Activated naive CD8-positive, alpha-beta T cell (primary cell): ENCODE data around the gene PCDH8.

ENCODE experiments used
- H3K27ac Mint-ChIP-seq: one replicate; pipeline ENCODE4 v1.8.0; 2021; ENCODE audit warnings: mixed read lengths
- H3K27me3 Mint-ChIP-seq: one replicate; pipeline ENCODE4 v1.8.0; 2021; ENCODE audit warnings: mixed read lengths
- H3K36me3 Mint-ChIP-seq: one replicate; pipeline ENCODE4 v1.8.0; 2021; ENCODE audit warnings: mixed read lengths
- H3K4me1 Mint-ChIP-seq: one replicate; pipeline ENCODE4 v1.8.0; 2021; ENCODE audit warnings: low read depth, mixed read lengths
- H3K4me3 Mint-ChIP-seq: one replicate; pipeline ENCODE4 v1.8.0; 2021; ENCODE audit warnings: mild to moderate bottlenecking, mixed read lengths
- H3K9me3 Mint-ChIP-seq: one replicate; pipeline ENCODE4 v1.8.0; 2021; ENCODE audit warnings: low read depth, mixed read lengths

PCDH8 gene

DNA sequence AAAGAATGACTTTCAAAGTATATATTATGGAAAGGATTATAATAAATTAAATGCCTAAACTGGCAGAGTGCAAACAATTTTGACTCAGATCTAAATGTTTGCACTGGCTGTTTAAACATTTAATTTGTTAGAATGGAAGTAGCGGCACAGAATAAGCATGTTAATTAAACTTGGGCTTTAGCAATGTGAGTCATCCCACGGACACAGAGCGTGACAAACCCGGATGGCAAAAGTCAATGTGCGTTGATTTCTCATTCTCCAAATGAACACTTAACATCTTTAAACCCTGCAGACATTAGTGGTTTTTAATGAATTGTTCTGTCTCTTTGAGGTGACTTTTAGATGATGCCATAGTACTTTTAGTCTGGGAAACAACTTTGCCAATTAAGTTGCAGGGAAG, 38.4 kb downstream of the PCDH8 start:
- H3K36me3 Mint-ChIP-seq, result no peaks in the 10 kb centered on the region
- peaks cover 4% of the 10 kb centered on the region for H3K4me1 Mint-ChIP-seq
- no peaks in the 10 kb centered on the region for H3K9me3 Mint-ChIP-seq
- H3K27ac Mint-ChIP-seq, result no peak overlapping the region
- peaks cover 17% of the 10 kb centered on the region for H3K27me3 Mint-ChIP-seq
- no peak overlapping the region for H3K4me3 Mint-ChIP-seq

DNA sequence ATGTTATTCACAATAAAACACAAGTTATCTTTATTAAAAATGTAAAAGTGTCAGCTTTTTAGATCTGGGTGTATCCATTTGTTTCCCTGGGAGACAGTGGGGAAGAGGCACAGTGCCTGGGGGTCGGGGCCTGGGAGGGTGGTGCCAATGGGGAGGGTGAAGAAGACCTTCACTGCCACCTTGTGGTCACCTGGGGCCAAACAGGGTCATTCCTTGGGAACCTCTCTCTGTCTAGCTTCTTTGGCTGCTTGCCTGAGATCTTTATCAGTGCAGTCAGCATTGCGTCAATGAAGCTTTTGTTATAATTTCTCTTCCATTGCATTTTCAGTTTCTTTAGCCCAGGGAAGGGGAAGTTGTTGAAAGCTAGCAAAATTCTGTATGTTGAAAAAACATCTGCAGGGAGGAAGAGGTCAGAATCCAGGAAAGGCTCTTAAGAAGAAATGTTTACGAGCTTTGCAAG, 39.1 kb downstream of the PCDH8 start:
- Mint-ChIP-seq H3K4me1 (peaks cover 4% of the 10 kb centered on the region), H3K27me3 (peaks cover 17% of the 10 kb centered on the region), H3K36me3 (no peaks in the 10 kb centered on the region), H3K27ac (no peak overlapping the region), H3K4me3 (no peak overlapping the region), H3K9me3 (no peaks in the 10 kb centered on the region)

DNA sequence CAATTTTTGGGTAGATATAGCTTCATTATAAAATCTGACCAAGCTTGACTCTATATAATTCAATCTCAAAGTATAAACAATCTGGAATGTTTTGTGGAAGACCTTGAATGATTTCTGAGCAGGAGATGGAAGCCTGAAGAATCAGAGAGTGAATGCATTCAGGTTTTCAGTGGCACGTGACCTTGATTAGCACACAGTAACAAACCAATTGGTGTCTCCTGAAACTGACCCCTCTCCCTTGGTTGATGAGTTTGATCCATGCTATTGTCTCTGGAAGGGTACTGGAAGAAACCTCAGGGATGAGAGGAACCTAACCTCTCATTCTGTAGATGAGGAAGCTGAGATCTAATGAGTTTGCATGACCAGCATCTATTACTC, 39.6 kb downstream of the PCDH8 start:
- no peaks in the 10 kb centered on the region for H3K9me3 Mint-ChIP-seq
- H3K27ac Mint-ChIP-seq, result no peak overlapping the region
- no peaks in the 10 kb centered on the region for H3K36me3 Mint-ChIP-seq
- H3K4me3 Mint-ChIP-seq, result no peak overlapping the region
- peaks cover 4% of the 10 kb centered on the region for H3K4me1 Mint-ChIP-seq
- peaks cover 13% of the 10 kb centered on the region for H3K27me3 Mint-ChIP-seq

DNA sequence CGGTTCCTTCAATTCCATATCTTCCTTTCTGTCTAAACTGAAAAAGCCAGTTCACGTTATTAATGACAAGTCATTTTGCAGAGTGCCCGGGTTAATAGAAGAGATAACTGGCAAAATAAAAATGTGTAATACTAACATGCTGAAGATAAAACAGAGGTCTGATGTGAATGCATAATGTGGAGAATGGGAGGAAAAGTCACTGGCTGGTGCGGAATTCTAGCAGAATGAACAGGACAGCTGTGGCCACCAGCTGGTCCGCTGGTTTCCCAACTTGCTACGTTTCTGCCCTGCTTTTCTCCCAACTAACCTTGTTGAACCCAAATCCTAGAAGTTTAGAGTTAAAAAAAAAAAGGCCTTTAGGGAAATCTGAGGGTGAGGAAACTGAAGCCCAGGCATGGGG, 42.4 kb downstream of the PCDH8 start:
- no peak overlapping the region for H3K27ac Mint-ChIP-seq
- H3K27me3 Mint-ChIP-seq, result peaks cover 18% of the 10 kb centered on the region
- peaks cover 4% of the 10 kb centered on the region for H3K4me1 Mint-ChIP-seq
- no peak overlapping the region for H3K4me3 Mint-ChIP-seq
- no peaks in the 10 kb centered on the region for H3K36me3 Mint-ChIP-seq
- H3K9me3 Mint-ChIP-seq, result no peaks in the 10 kb centered on the region

- Mint-ChIP-seq H3K36me3 (no peaks in the 10 kb centered on the region), H3K9me3 (no peaks in the 10 kb centered on the region)
Observed at GRCh38 chr13:52804202-52804641, 44.2 kb downstream of the PCDH8 start.

DNA sequence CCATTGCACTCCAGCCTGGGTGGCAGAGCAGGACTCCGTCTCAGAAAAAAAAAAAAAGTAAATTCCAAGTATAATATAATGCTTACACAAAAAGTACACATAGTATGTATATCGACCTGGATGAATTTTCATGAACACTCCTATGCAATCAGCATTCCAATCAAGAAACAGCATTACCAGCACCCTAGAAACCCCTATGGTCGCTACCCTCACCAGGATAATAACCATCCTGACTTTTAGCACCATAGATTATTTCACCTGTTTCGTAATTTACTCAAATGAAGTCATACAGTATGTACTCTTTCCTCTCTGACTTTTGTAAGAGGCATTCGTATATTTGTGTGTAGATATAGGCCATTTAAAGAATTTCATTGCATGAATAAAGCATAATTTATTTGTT, 47.6 kb downstream of the PCDH8 start:
- Mint-ChIP-seq H3K9me3 (no peaks in the 10 kb centered on the region), H3K27ac (no peak overlapping the region), H3K4me1 (no peaks in the 10 kb centered on the region), H3K27me3 (peaks cover 14% of the 10 kb centered on the region), H3K4me3 (no peak overlapping the region), H3K36me3 (no peaks in the 10 kb centered on the region)

More at GRCh38 chr13:52804202-52804641, 44.2 kb downstream of the PCDH8 start:
- Mint-ChIP-seq H3K27me3 (peaks cover 18% of the 10 kb centered on the region), H3K27ac (no peak overlapping the region), H3K4me3 (no peak overlapping the region), H3K4me1 (peaks cover under 1% of the 10 kb centered on the region)

DNA sequence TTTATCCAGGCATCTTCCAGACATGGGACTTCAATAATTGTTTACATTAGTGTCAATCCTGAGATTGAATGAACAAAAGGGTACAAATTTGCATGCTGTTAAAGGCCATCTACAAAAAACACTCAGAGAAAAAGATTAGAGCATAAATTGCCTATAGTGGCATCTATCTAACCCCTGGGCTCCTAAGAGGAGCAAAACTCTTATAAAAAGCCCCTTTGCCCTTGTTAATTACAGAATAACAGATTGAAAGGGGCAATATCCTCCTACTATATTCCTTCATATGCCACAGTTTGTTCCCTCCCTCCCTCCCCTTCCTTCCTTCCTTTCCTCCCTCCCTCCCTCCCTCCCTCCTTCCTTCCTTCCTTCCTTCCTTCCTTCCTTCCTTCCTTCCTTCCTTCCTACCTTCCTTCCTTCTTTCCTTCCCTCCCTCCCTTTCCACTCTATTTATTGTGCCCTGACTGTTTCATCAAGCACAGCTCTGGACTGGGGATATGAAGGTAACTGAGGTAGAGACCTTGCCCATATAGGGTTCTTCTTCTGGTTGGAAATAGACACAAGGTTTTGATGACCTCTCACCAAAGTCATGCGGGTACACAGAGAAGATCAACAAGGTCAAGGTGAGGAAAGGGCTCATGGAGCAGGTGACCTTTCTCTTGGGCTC, 49.5 kb downstream of the PCDH8 start:
- peaks cover 14% of the 10 kb centered on the region for H3K27me3 Mint-ChIP-seq
- no peaks in the 10 kb centered on the region for H3K4me1 Mint-ChIP-seq
- H3K27ac Mint-ChIP-seq, result no peak overlapping the region
- H3K9me3 Mint-ChIP-seq, result no peaks in the 10 kb centered on the region
- H3K36me3 Mint-ChIP-seq, result no peaks in the 10 kb centered on the region
- no peak overlapping the region for H3K4me3 Mint-ChIP-seq

- no peaks in the 10 kb centered on the region for H3K4me1 Mint-ChIP-seq
- H3K4me3 Mint-ChIP-seq, result no peak overlapping the region
- peaks cover 7% of the 10 kb centered on the region for H3K27me3 Mint-ChIP-seq
- H3K9me3 Mint-ChIP-seq, result no peaks in the 10 kb centered on the region
- H3K36me3 Mint-ChIP-seq, result no peaks in the 10 kb centered on the region
- no peak overlapping the region for H3K27ac Mint-ChIP-seq
Observed at GRCh38 chr13:52797176-52797575, 51.3 kb downstream of the PCDH8 start.

DNA sequence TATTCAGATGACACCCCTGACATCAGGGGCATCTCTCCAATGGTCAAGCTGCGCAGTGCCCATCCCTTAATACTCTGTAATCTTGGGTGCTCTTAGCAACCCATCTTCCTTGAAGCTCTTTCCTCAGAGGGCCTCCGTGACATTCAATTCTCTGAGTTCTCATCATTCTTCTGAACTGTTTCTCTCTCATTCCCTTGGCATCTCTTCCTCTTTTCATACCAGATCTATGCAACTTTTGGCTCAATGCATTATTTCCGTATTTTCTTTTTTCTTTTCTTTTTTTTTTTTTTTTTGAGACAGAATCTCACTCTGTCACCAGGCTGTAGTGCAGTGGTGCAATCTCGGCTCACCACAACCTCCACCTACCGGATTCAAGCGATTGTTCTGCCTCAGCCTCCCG, 53.9 kb downstream of the PCDH8 start:
- H3K4me1 Mint-ChIP-seq, result no peaks in the 10 kb centered on the region
- H3K27me3 Mint-ChIP-seq, result peaks cover 5% of the 10 kb centered on the region
- H3K4me3 Mint-ChIP-seq, result no peak overlapping the region
- H3K36me3 Mint-ChIP-seq, result no peaks in the 10 kb centered on the region
- no peaks in the 10 kb centered on the region for H3K9me3 Mint-ChIP-seq
- no peak overlapping the region for H3K27ac Mint-ChIP-seq

- H3K27me3 Mint-ChIP-seq, result peaks cover 5% of the 10 kb centered on the region
- H3K4me1 Mint-ChIP-seq, result no peaks in the 10 kb centered on the region
- no peak overlapping the region for H3K27ac Mint-ChIP-seq
- H3K36me3 Mint-ChIP-seq, result no peaks in the 10 kb centered on the region
- H3K9me3 Mint-ChIP-seq, result no peaks in the 10 kb centered on the region
- no peak overlapping the region for H3K4me3 Mint-ChIP-seq
Observed at GRCh38 chr13:52793515-52794061, 54.9 kb downstream of the PCDH8 start.
